Endothelial cell of umbilical vein (primary cell): Measurements from ENCODE around the gene RCOR2. TPM values are rescaled to one million over a fixed set of nuclear protein-coding genes. Genes with fewer than 3 reads are reported as not detected.
A peak's percentile ranks its signal among the peaks of the same experiment; 100 is the strongest.

Source experiments
- BruUV-seq: library from RNA; stranded (reverse); fragments of 400-500 nt; replicated peaks from 2 replicates; lab custom pipeline; 2021; lab: Mats Ljungman, UMichigan
- CTCF ChIA-PET: fragments of 300-600, 350-600 bp; sonication (Branson Sonifier 250); formaldehyde crosslinking; loops from one replicate; lab custom pipeline; 2021; ENCODE audit warnings: antibody characterized with exemption, inconsistent platforms; lab: Charles Lee
- POLR2A ChIA-PET: fragments of 300-600, 350-600 bp; sonication (Branson Sonifier 250); formaldehyde crosslinking; loops from one replicate; lab custom pipeline; 2021; ENCODE audit warnings: antibody characterized with exemption, inconsistent platforms; lab: Charles Lee
- DNase-seq: peaks from one replicate; pipeline ENCODE4 v3.0.0-alpha.2; 2011; ENCODE audit warnings: low read depth, low spot score
- FAIRE-seq: peaks from 2 replicates; lab custom pipeline; 2011; peaks lifted over from hg19 to GRCh38; lab: Jason Lieb, UNC
- H2AFZ ChIP-seq: 2 replicates; pipeline ENCODE4 v1.6.0; 2012; ENCODE audit warnings: low read depth, low read length, control low read depth, inconsistent platforms
- H3K27ac ChIP-seq: 2 replicates; pipeline ENCODE4 v1.5.1; 2011; ENCODE audit warnings: low read depth, mild to moderate bottlenecking, control low read depth, low read length, moderate library complexity; ENCODE audit not compliant: insufficient read depth
- H3K27me3 ChIP-seq, 2 experiments: 2 replicates each; pipeline versions ENCODE4 v1.6.0 to v1.6.1; 2011; ENCODE audit warnings: low read length in 2 of 2, mixed read lengths in 1 of 2; ENCODE audit not compliant: control insufficient read depth in 2 of 2, insufficient read depth in 2 of 2
- H3K36me3 ChIP-seq, 2 experiments: 2 replicates in 1 of 2; 3 replicates in 1 of 2; pipeline ENCODE4 v1.5.1; 2011; ENCODE audit warnings: low read length in 2 of 2, mild to moderate bottlenecking in 1 of 2, moderate library complexity in 1 of 2; ENCODE audit not compliant: control insufficient read depth in 2 of 2, insufficient read depth in 2 of 2; ENCODE audit errors: extremely low read depth in 1 of 2
- H3K4me1 ChIP-seq: 3 replicates; pipeline ENCODE4 v1.5.1; 2011; ENCODE audit warnings: mild to moderate bottlenecking, low read length; ENCODE audit not compliant: control insufficient read depth, insufficient read depth; ENCODE audit errors: extremely low read depth
- H3K4me2 ChIP-seq: 2 replicates; pipeline ENCODE4 v1.6.1; 2011; ENCODE audit warnings: low read length, control low read depth, mixed read lengths; ENCODE audit not compliant: insufficient read depth
- H3K4me3 ChIP-seq, 3 experiments: fragments of 200-600 bp in 1 of 3; sonication (generic), shearing (Covaris generic) in 1 of 3; replicated peaks in 1 of 3; 2 replicates each; pipeline ENCODE4 v1.5.1; 2011 to 2016; ENCODE audit warnings: control low read depth in 3 of 3, low read length in 3 of 3, mild to moderate bottlenecking in 2 of 3, inconsistent platforms in 1 of 3, low read depth in 1 of 3, moderate library complexity in 1 of 3; ENCODE audit not compliant: insufficient read depth in 1 of 3
- H3K79me2 ChIP-seq: 2 replicates; pipeline ENCODE4 v1.6.0; 2012; ENCODE audit warnings: low read length, inconsistent platforms; ENCODE audit not compliant: control insufficient read depth, insufficient read depth
- H3K9ac ChIP-seq: replicated peaks from 2 replicates; pipeline ENCODE3; 2011; ENCODE audit warnings: low read length, control low read depth; ENCODE audit not compliant: insufficient read depth; ENCODE audit errors: extremely low read depth
- H3K9me1 ChIP-seq: replicated peaks from 3 replicates; pipeline ENCODE4 v1.6.0; 2011; ENCODE audit warnings: mild to moderate bottlenecking, low read length; ENCODE audit not compliant: control insufficient read depth, insufficient read depth; ENCODE audit errors: extremely low read depth
- H3K9me3 ChIP-seq: replicated peaks from 2 replicates; pipeline ENCODE4 v1.5.1; 2012; ENCODE audit warnings: low read length, inconsistent platforms; ENCODE audit not compliant: control insufficient read depth, insufficient read depth
- H4K20me1 ChIP-seq: replicated peaks from 2 replicates; pipeline ENCODE3; 2011; ENCODE audit warnings: mild to moderate bottlenecking, low read length; ENCODE audit not compliant: control insufficient read depth, insufficient read depth; ENCODE audit errors: extremely low read depth
- JUN ChIP-seq: IDR thresholded peaks from 2 replicates; pipeline ENCODE4 v1.6.1; 2011; ENCODE audit warnings: borderline replicate concordance, low read depth; ENCODE audit not compliant: insufficient read length, insufficient read depth
- dilution Hi-C: fragments of 300-500 bp; cut with MboI; formaldehyde crosslinking; loops from one replicate; pipeline ENCODE4 v1.15.0; 2019; ENCODE audit warnings: low sequenced_read_pairs; ENCODE audit not compliant: extremely low pct_ligation_motif_present
- intact Hi-C: fragments of 100-400 bp; cut with micrococcal nuclease; formaldehyde crosslinking; loops from one replicate; pipeline ENCODE4 v1.10.0; 2022
- polyA plus RNA-seq, 4 experiments: library from polyadenylated mRNA; depleted of rRNA in 3 of 4; stranded (reverse) in 3 of 4; unstranded in 1 of 4; fragments of >200 nt; gene quantifications; 2 replicates each; pipeline versions ENCODE4 v1.2.1 to v1.2.3, GENCODE V29; 2011 to 2012; ENCODE audit warnings: missing spikeins in 1 of 4
- total RNA-seq: library from RNA; stranded (reverse); gene quantifications from 2 replicates; pipeline ENCODE4 v1.2.3, GENCODE V29; 2021
- TF ChIP-seq, protein P1 (sequence below), 2 donors: IDR thresholded peaks; 1 replicate in 1 of 2; 2 replicates in 1 of 2; pipeline ENCODE4 v1.5.1; 2011; ENCODE audit warnings: low read length in 2 of 2, mild to moderate bottlenecking in 2 of 2, moderate library complexity in 2 of 2, control low read depth in 1 of 2, inconsistent platforms in 1 of 2, low read depth in 1 of 2; ENCODE audit not compliant: insufficient read depth in 1 of 2; ENCODE audit errors: extremely low read depth in 1 of 2
- TF ChIP-seq, protein P2 (sequence below): IDR thresholded peaks from 2 replicates; pipeline ENCODE4 v1.6.1; 2011; ENCODE audit not compliant: insufficient read depth, insufficient read length

RCOR2 gene
- total and polyA plus RNA-seq, 2 donors (not counting 3 experiments of a cell fraction or from before 2014, with no cell fraction given), result 0.13 to 0.63 TPM

GRCh38 chr11:63920939-63921417, 4.0 kb upstream of the RCOR2 start:
- H3K9me3 ChIP-seq, result no peaks in the 10 kb centered on the region
- BruUV-seq, result no TSS peak
- H3K4me1 ChIP-seq, result peaks cover 7% of the 10 kb centered on the region
- ChIA-PET POLR2A (no interaction called here), CTCF (interaction anchor here (0.7 to 3.1 kb wide), 13 partner anchors 9 to 229 kb away, joined by 3 to 11 read pairs (median 5); partner anchors contain the start of genes MARK2 and ZFTA)
- H3K9me1 ChIP-seq, result no peaks in the 10 kb centered on the region
- H2AFZ ChIP-seq, result no peak overlapping the region
- TF ChIP-seq, protein P1, sequence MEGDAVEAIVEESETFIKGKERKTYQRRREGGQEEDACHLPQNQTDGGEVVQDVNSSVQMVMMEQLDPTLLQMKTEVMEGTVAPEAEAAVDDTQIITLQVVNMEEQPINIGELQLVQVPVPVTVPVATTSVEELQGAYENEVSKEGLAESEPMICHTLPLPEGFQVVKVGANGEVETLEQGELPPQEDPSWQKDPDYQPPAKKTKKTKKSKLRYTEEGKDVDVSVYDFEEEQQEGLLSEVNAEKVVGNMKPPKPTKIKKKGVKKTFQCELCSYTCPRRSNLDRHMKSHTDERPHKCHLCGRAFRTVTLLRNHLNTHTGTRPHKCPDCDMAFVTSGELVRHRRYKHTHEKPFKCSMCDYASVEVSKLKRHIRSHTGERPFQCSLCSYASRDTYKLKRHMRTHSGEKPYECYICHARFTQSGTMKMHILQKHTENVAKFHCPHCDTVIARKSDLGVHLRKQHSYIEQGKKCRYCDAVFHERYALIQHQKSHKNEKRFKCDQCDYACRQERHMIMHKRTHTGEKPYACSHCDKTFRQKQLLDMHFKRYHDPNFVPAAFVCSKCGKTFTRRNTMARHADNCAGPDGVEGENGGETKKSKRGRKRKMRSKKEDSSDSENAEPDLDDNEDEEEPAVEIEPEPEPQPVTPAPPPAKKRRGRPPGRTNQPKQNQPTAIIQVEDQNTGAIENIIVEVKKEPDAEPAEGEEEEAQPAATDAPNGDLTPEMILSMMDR (IDR thresholded peaks at IDR 0.05; ENCODE audit: extremely low read depth in 1 of 2, insufficient read depth in 1 of 2, low read depth in 1 of 2, low read length in 2 of 2), result peak; percentile 61 to 74
- TF ChIP-seq, protein P2, sequence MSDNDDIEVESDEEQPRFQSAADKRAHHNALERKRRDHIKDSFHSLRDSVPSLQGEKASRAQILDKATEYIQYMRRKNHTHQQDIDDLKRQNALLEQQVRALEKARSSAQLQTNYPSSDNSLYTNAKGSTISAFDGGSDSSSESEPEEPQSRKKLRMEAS, result no peak
- TF ChIP-seq JUN, result no peak
- dilution Hi-C loops (no loop called here), intact Hi-C loops (loop anchor here (1.0 kb wide), 1 partner anchor 84 kb away; no protein-coding TSS in a partner anchor)
- no peak overlapping the region for H3K4me3 ChIP-seq
- no peak overlapping the region for H3K4me2 ChIP-seq
- no peaks in the 10 kb centered on the region for H4K20me1 ChIP-seq
- no peak overlapping the region for H3K9ac ChIP-seq
- H3K27me3 ChIP-seq, result peaks cover 2 to 6% of the 10 kb centered on the region in 2 experiments
- no peak overlapping the region for H3K27ac ChIP-seq
- FAIRE-seq (peak; percentile 43), DNase-seq (no peak)
- no peaks in the 10 kb centered on the region for H3K79me2 ChIP-seq
- no peaks in the 10 kb centered on the region for H3K36me3 ChIP-seq
